ENCODE results near the gene MOSPD3. TPM values are rescaled to one million over a fixed set of nuclear protein-coding genes. Genes with fewer than 3 reads are reported as not detected.

Gene MOSPD3
- total and polyA plus RNA-seq, 2 of the 8 experiments (the other 6 are each of a cell fraction or from before 2014, with no cell fraction given), result 20.7 to 21.4 TPM

DNA sequence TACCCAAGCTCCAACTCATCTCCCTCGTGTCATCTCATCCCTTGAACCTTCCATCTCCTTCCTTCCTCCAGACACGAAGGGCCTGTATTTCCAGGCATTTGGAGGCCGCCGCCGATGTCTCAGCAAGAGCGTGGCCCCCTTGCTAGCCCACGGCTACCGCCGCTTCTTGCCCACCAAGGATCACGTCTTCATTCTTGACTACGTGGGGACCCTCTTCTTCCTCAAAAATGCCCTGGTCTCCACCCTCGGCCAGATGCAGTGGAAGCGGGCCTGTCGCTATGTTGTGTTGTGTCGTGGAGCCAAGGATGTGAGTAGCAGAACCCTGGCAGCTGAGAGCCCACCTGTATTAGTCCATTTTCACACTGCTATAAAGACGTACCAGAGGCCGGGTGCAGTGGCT lies 20.7 kb upstream of the MOSPD3 start (continued):
- TF ChIP-seq, protein P1, sequence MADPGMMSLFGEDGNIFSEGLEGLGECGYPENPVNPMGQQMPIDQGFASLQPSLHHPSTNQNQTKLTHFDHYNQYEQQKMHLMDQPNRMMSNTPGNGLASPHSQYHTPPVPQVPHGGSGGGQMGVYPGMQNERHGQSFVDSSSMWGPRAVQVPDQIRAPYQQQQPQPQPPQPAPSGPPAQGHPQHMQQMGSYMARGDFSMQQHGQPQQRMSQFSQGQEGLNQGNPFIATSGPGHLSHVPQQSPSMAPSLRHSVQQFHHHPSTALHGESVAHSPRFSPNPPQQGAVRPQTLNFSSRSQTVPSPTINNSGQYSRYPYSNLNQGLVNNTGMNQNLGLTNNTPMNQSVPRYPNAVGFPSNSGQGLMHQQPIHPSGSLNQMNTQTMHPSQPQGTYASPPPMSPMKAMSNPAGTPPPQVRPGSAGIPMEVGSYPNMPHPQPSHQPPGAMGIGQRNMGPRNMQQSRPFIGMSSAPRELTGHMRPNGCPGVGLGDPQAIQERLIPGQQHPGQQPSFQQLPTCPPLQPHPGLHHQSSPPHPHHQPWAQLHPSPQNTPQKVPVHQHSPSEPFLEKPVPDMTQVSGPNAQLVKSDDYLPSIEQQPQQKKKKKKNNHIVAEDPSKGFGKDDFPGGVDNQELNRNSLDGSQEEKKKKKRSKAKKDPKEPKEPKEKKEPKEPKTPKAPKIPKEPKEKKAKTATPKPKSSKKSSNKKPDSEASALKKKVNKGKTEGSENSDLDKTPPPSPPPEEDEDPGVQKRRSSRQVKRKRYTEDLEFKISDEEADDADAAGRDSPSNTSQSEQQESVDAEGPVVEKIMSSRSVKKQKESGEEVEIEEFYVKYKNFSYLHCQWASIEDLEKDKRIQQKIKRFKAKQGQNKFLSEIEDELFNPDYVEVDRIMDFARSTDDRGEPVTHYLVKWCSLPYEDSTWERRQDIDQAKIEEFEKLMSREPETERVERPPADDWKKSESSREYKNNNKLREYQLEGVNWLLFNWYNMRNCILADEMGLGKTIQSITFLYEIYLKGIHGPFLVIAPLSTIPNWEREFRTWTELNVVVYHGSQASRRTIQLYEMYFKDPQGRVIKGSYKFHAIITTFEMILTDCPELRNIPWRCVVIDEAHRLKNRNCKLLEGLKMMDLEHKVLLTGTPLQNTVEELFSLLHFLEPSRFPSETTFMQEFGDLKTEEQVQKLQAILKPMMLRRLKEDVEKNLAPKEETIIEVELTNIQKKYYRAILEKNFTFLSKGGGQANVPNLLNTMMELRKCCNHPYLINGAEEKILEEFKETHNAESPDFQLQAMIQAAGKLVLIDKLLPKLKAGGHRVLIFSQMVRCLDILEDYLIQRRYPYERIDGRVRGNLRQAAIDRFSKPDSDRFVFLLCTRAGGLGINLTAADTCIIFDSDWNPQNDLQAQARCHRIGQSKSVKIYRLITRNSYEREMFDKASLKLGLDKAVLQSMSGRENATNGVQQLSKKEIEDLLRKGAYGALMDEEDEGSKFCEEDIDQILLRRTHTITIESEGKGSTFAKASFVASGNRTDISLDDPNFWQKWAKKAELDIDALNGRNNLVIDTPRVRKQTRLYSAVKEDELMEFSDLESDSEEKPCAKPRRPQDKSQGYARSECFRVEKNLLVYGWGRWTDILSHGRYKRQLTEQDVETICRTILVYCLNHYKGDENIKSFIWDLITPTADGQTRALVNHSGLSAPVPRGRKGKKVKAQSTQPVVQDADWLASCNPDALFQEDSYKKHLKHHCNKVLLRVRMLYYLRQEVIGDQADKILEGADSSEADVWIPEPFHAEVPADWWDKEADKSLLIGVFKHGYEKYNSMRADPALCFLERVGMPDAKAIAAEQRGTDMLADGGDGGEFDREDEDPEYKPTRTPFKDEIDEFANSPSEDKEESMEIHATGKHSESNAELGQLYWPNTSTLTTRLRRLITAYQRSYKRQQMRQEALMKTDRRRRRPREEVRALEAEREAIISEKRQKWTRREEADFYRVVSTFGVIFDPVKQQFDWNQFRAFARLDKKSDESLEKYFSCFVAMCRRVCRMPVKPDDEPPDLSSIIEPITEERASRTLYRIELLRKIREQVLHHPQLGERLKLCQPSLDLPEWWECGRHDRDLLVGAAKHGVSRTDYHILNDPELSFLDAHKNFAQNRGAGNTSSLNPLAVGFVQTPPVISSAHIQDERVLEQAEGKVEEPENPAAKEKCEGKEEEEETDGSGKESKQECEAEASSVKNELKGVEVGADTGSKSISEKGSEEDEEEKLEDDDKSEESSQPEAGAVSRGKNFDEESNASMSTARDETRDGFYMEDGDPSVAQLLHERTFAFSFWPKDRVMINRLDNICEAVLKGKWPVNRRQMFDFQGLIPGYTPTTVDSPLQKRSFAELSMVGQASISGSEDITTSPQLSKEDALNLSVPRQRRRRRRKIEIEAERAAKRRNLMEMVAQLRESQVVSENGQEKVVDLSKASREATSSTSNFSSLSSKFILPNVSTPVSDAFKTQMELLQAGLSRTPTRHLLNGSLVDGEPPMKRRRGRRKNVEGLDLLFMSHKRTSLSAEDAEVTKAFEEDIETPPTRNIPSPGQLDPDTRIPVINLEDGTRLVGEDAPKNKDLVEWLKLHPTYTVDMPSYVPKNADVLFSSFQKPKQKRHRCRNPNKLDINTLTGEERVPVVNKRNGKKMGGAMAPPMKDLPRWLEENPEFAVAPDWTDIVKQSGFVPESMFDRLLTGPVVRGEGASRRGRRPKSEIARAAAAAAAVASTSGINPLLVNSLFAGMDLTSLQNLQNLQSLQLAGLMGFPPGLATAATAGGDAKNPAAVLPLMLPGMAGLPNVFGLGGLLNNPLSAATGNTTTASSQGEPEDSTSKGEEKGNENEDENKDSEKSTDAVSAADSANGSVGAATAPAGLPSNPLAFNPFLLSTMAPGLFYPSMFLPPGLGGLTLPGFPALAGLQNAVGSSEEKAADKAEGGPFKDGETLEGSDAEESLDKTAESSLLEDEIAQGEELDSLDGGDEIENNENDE (IDR thresholded peaks at IDR 0.05; ENCODE audit: insufficient replicate concordance, low read length), result no peak
- TF ChIP-seq, protein P2, sequence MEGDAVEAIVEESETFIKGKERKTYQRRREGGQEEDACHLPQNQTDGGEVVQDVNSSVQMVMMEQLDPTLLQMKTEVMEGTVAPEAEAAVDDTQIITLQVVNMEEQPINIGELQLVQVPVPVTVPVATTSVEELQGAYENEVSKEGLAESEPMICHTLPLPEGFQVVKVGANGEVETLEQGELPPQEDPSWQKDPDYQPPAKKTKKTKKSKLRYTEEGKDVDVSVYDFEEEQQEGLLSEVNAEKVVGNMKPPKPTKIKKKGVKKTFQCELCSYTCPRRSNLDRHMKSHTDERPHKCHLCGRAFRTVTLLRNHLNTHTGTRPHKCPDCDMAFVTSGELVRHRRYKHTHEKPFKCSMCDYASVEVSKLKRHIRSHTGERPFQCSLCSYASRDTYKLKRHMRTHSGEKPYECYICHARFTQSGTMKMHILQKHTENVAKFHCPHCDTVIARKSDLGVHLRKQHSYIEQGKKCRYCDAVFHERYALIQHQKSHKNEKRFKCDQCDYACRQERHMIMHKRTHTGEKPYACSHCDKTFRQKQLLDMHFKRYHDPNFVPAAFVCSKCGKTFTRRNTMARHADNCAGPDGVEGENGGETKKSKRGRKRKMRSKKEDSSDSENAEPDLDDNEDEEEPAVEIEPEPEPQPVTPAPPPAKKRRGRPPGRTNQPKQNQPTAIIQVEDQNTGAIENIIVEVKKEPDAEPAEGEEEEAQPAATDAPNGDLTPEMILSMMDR (IDR thresholded peaks at IDR 0.05; ENCODE audit: control extremely low read depth in 1 of 3, insufficient read depth in 1 of 3, low read depth in 1 of 3, low read length in 3 of 3), result no peak
- no peak for TF ChIP-seq EP300 (IDR thresholded peaks at IDR 0.05; ENCODE audit: borderline replicate concordance in 1 of 2, low read depth in 2 of 2, low read length in 2 of 2)
- no peak for TF ChIP-seq CTBP2 (IDR thresholded peaks at IDR 0.05; ENCODE audit: borderline replicate concordance, insufficient read depth, insufficient read length, low read length)
- TF ChIP-seq TAF1 (IDR thresholded peaks at IDR 0.05; ENCODE audit: low read depth, low read length), result no peak
- no peak for TF ChIP-seq KDM5A (IDR thresholded peaks at IDR 0.05; ENCODE audit: low read length)
- TF ChIP-seq BRCA1 (IDR thresholded peaks at IDR 0.05; ENCODE audit: low read depth, low read length), result no peak
- TF ChIP-seq NANOG (IDR thresholded peaks at IDR 0.05; ENCODE audit: insufficient read depth, low read depth, low read length, poor library complexity, severe bottlenecking), result no peak
- no peak for TF ChIP-seq BCL11A (IDR thresholded peaks at IDR 0.05; ENCODE audit: low read depth in 2 of 2, low read length in 2 of 2)
